ENCODE measurements around the gene CRYBG3.

The CRYBG3 gene

GRCh38 chr3:97990624-97991292, 168.9 kb downstream of the CRYBG3 start:
- TF ChIP-seq CTCF (IDR thresholded peaks at IDR 0.05; ENCODE audit: control insufficient read depth, insufficient read depth, low read depth, low read length, missing control alignments), result no peak
- H3K4me3 ChIP-seq (ENCODE audit: control insufficient read depth, low read depth, low read length), result no peak overlapping the region
- no peak for DNase-seq (ENCODE audit: low read depth)

GRCh38 chr3:97991293-97991682, 169.5 kb downstream of the CRYBG3 start:
- no peak for TF ChIP-seq CTCF (IDR thresholded peaks at IDR 0.05; ENCODE audit: control insufficient read depth, insufficient read depth, low read depth, low read length, missing control alignments)
- H3K4me3 ChIP-seq (ENCODE audit: control insufficient read depth, low read depth, low read length), result no peak overlapping the region
- no peak for DNase-seq (ENCODE audit: low read depth)

- no peak for TF ChIP-seq CTCF (IDR thresholded peaks at IDR 0.05; ENCODE audit: control insufficient read depth, insufficient read depth, low read depth, low read length, missing control alignments)
- DNase-seq (ENCODE audit: low read depth), result no peak
These were observed 170.8 kb downstream of the CRYBG3 start for GRCh38 chr3:97992547-97993173.

GRCh38 chr3:97993526-97993925, 171.7 kb downstream of the CRYBG3 start:
- DNase-seq (ENCODE audit: low read depth), result no peak
- H3K4me3 ChIP-seq (ENCODE audit: control insufficient read depth, low read depth, low read length), result no peak overlapping the region
- TF ChIP-seq CTCF (IDR thresholded peaks at IDR 0.05; ENCODE audit: control insufficient read depth, insufficient read depth, low read depth, low read length, missing control alignments), result no peak

More at GRCh38 chr3:97992547-97993173, 170.8 kb downstream of the CRYBG3 start:
- H3K4me3 ChIP-seq (ENCODE audit: control insufficient read depth, low read depth, low read length), result no peak overlapping the region

- no peak overlapping the region for H3K4me3 ChIP-seq (ENCODE audit: control insufficient read depth, low read depth, low read length)
- no peak for DNase-seq (ENCODE audit: low read depth)
- TF ChIP-seq CTCF (IDR thresholded peaks at IDR 0.05; ENCODE audit: control insufficient read depth, insufficient read depth, low read depth, low read length, missing control alignments), result no peak
These were observed 172.6 kb downstream of the CRYBG3 start for GRCh38 chr3:97994328-97994945.
